Central memory CD8-positive, alpha-beta T cell (primary cell): ENCODE data around the gene ABCA2.
A peak's percentile ranks its signal among the peaks of the same experiment; 100 is the strongest.

Experiments
- ATAC-seq: fragments of 150-1000 bp; cut with Tn5 transposase; replicated peaks from 2 replicates; pipeline ENCODE4 v1.10.0; 2022; ENCODE audit warnings: mild to moderate bottlenecking, moderate FRiP score, moderate number of reproducible peaks; ENCODE audit not compliant: poor library complexity, severe bottlenecking; ENCODE audit errors: extremely low read depth
- DNase-seq, 2 donors: peaks; one replicate each; pipeline ENCODE4 v3.0.0; 2021; ENCODE audit warnings: low spot score in 2 of 2
- H3K27ac Mint-ChIP-seq: one replicate; pipeline ENCODE4 v1.8.0; 2022; ENCODE audit warnings: low read depth, mild to moderate bottlenecking, moderate library complexity, mixed read lengths
- H3K27me3 Mint-ChIP-seq: one replicate; pipeline ENCODE4 v1.8.0; 2022; ENCODE audit warnings: mixed read lengths
- H3K36me3 Mint-ChIP-seq: one replicate; pipeline ENCODE4 v1.8.0; 2022; ENCODE audit warnings: mild to moderate bottlenecking, moderate library complexity, mixed read lengths; ENCODE audit not compliant: insufficient read depth
- H3K4me1 Mint-ChIP-seq: one replicate; pipeline ENCODE4 v1.8.0; 2022; ENCODE audit warnings: mixed read lengths
- H3K4me3 Mint-ChIP-seq: one replicate; pipeline ENCODE4 v1.8.0; 2022; ENCODE audit warnings: mild to moderate bottlenecking, moderate library complexity, mixed read lengths
- H3K9me3 Mint-ChIP-seq: one replicate; pipeline ENCODE4 v1.8.0; 2022; ENCODE audit warnings: mixed read lengths

ABCA2 gene, protein sequence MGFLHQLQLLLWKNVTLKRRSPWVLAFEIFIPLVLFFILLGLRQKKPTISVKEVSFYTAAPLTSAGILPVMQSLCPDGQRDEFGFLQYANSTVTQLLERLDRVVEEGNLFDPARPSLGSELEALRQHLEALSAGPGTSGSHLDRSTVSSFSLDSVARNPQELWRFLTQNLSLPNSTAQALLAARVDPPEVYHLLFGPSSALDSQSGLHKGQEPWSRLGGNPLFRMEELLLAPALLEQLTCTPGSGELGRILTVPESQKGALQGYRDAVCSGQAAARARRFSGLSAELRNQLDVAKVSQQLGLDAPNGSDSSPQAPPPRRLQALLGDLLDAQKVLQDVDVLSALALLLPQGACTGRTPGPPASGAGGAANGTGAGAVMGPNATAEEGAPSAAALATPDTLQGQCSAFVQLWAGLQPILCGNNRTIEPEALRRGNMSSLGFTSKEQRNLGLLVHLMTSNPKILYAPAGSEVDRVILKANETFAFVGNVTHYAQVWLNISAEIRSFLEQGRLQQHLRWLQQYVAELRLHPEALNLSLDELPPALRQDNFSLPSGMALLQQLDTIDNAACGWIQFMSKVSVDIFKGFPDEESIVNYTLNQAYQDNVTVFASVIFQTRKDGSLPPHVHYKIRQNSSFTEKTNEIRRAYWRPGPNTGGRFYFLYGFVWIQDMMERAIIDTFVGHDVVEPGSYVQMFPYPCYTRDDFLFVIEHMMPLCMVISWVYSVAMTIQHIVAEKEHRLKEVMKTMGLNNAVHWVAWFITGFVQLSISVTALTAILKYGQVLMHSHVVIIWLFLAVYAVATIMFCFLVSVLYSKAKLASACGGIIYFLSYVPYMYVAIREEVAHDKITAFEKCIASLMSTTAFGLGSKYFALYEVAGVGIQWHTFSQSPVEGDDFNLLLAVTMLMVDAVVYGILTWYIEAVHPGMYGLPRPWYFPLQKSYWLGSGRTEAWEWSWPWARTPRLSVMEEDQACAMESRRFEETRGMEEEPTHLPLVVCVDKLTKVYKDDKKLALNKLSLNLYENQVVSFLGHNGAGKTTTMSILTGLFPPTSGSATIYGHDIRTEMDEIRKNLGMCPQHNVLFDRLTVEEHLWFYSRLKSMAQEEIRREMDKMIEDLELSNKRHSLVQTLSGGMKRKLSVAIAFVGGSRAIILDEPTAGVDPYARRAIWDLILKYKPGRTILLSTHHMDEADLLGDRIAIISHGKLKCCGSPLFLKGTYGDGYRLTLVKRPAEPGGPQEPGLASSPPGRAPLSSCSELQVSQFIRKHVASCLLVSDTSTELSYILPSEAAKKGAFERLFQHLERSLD (N-terminal part only)

DNA sequence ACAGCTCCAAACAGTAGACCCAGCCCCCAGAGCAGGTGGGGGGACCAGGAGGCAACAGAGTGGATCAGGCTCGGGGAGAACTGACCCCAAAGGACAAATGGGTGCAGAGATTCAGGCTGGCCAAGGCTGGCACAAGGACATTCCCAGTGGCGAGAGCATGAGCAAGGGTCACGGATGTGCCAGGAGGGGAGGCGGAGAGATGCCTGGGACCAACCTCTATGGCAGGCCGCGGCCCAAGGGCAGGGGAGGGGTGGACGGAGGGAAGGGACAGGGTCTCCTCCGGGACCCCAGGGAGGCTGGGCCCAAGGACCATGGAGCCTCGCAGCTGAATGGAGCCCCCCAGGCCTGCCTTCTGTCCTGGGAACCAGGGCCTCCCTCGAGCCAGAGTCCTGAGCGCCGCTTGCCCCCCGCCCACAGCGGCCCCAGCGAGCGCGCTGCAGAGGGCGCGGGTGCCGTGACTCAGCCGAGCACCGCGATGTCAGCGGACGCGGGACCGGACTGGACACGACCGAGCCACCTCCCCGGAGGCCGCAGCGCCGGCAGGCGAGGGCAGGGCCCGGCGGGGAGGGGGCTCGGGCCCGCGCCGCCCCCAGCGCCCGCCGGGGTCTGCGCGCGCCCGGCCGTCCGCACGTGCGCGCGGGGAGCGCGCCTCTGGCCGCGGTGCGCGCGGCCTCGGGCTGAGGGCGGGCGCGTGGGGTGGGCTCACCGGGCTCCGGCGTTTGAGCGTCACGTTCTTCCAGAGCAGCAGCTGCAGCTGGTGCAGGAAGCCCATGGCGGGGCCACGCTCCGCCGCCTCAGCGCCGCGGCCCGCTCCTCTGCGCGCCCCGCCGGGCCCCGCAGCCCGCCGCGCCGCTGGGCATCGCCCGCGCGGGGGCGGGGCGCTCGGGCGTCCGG, at the start of gene ABCA2:
TSS of gene ABCA2 (minus strand) at position 869 of the 894 bp plus-strand sequence. CDS start at position 772, 97 bp downstream.
- no peak for DNase-seq
- Mint-ChIP-seq H3K27ac (peak within 1 kb of the TSS; percentile 90), H3K9me3 (no peaks in the 10 kb centered on the region), H3K36me3 (peaks cover 16% of the 10 kb centered on the region), H3K4me3 (peak within 1 kb of the TSS; percentile 86), H3K27me3 (no peaks in the 10 kb centered on the region), H3K4me1 (peaks cover 41% of the 10 kb centered on the region)
- ATAC-seq = no peak

DNA sequence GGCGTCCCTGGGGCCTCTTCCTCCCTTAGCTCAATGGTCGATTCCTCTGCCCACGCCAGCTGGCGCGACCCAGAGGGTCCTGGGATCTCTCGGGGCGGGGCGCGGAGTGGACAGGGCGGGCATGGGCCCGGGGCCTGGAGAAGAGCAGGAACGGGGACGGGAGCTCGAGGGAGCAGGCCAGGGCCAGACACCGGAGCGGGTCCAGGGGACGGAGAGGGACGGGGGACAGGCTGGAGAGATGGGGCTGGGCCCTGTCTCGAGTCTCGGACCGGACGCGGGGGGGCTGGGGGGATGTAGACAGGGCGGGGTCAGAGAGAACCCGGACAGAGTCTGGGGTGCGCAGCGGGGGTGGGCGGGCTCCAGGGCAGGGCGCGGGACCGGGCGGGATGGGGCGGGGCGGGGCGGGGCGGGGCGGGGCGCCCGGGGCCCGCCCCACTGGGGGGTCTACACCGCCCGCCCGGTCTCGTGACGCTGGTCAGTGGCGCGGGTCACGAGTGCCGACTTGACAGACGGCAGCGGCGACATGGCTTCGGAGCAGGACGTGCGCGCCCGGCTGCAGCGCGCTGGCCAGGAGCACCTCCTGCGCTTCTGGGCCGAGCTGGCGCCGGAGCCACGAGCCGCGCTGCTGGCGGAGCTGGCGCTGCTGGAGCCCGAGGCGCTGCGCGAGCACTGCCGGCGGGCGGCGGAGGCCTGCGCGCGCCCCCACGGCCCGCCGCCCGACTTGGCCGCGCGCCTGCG, 49.1 kb upstream of the ABCA2 start, which contains the start of gene UAP1L1:
TSS of gene UAP1L1 (plus strand) at position 508 of the 738 bp plus-strand sequence. CDS start at position 524, 16 bp downstream.
- Mint-ChIP-seq H3K4me3 (peak within 1 kb of the TSS; percentile 71), H3K27me3 (no peaks in the 10 kb centered on the region), H3K9me3 (no peaks in the 10 kb centered on the region), H3K36me3 (peaks cover 8% of the 10 kb centered on the region), H3K27ac (no peak within 1 kb of the TSS), H3K4me1 (no peaks in the 10 kb centered on the region)
- ATAC-seq (peak; percentile 75), DNase-seq (no peak)

DNA sequence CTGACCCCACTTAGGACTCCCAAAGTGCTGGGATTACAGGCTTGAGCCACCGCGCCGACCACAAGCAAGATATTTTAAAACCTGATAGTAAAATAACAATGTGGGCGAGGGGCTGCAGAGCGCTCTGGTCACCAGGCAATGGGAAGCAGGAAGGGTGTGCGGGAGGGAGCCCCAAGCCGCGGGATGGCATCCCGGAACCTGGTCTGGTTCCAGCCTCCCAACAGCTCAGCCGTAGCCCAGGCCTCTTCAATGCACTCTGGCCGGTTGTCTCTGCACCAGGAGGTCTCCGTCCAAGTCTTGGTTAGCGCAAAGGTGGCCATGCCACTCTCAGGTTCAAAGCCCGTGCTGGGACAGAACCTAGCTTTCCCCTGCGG, 48.6 kb upstream of the ABCA2 start:
- Mint-ChIP-seq H3K27me3 (no peaks in the 10 kb centered on the region), H3K36me3 (peaks cover 8% of the 10 kb centered on the region), H3K4me1 (no peaks in the 10 kb centered on the region), H3K27ac (no peak overlapping the region), H3K4me3 (peak overlapping the region; percentile 58), H3K9me3 (no peaks in the 10 kb centered on the region)
- ATAC-seq (no peak), DNase-seq (no peak)

DNA sequence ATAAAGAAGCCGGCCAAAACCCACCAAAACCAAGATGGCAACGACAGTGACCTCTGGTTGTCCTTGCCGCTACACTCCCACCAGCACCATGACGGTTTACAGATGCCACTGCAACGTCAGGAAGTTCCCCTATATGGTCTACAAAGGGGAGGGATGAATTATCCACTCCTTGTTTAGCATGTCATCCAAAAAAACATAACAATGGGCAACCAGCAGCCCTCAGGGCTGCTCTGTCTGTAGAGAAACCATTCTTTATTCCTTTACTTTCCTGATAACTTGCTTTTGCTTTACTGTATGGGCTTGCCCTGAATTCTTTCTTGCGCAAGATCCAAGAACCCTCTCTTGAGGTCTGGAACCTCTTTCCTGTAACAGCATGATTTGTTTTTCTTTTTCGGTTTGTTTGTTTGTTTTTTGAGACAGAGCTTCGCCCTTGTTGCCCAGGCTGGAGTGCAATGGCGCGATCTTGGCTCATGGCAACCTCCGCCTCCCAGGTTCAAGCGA, 47.3 kb upstream of the ABCA2 start:
- DNase-seq (no peak), ATAC-seq (no peak)
- no peaks in the 10 kb centered on the region for H3K9me3 Mint-ChIP-seq
- H3K4me3 Mint-ChIP-seq = no peak overlapping the region
- H3K4me1 Mint-ChIP-seq = peaks cover 9% of the 10 kb centered on the region
- H3K27ac Mint-ChIP-seq = no peak overlapping the region
- H3K27me3 Mint-ChIP-seq = no peaks in the 10 kb centered on the region
- peaks cover 10% of the 10 kb centered on the region for H3K36me3 Mint-ChIP-seq

DNA sequence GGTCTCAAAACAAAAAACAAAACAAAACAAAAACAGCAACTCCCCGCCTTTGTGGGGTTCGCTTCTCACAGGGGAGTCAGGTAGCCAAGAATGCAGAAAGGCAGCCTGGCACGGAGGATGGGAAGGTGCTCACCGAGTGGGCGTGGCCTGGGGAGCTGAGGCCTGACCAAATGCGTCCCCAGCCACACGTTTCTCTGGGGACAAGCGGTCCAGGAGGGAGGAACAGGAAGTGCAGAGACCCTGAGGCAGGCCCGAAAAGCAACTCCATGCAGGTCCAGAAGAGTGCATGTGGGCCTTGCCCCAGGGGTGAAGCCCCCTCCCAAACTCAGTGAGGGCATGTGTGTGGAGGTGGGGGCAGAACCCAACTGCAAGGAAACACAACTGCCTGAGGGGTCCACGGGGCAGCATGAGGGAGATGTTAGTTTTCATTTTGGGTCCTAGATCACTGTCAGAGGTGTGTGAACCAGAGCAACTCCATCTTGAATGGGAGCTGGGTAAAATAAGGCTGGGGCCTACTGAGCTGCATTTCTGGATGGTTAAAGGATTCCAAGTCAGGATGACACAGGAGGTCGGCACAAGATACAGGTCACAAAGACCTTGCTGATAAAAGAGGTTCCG, 46.7 kb upstream of the ABCA2 start:
- Mint-ChIP-seq H3K4me1 (peaks cover 9% of the 10 kb centered on the region), H3K27me3 (no peaks in the 10 kb centered on the region), H3K9me3 (no peaks in the 10 kb centered on the region), H3K36me3 (peaks cover 10% of the 10 kb centered on the region), H3K4me3 (no peak overlapping the region), H3K27ac (no peak overlapping the region)
- DNase-seq (no peak), ATAC-seq (no peak)

DNA sequence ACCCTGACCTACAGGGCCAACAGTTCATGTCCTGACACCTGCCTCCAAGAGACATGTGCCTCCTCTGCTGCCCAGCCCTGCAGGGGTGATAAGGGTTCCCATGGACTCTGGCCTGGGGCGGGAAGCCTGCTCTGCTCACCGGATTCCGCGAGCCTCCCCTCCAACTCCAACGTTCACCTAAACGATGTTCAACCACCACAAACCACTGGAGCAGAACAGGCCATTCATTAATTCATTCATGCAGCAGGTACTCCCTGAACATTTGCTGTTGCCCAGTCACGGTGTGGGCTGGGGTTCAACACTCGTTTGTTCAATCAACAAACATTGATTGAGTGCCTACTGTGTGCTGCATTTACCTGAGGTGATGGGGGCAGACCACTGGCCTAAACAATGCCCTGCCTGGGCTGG, 46.0 kb upstream of the ABCA2 start:
- Mint-ChIP-seq H3K9me3 (no peaks in the 10 kb centered on the region), H3K4me1 (peaks cover 9% of the 10 kb centered on the region), H3K36me3 (peaks cover 7% of the 10 kb centered on the region), H3K27me3 (no peaks in the 10 kb centered on the region), H3K4me3 (no peak overlapping the region), H3K27ac (no peak overlapping the region)
- no peak for ATAC-seq
- DNase-seq = no peak

DNA sequence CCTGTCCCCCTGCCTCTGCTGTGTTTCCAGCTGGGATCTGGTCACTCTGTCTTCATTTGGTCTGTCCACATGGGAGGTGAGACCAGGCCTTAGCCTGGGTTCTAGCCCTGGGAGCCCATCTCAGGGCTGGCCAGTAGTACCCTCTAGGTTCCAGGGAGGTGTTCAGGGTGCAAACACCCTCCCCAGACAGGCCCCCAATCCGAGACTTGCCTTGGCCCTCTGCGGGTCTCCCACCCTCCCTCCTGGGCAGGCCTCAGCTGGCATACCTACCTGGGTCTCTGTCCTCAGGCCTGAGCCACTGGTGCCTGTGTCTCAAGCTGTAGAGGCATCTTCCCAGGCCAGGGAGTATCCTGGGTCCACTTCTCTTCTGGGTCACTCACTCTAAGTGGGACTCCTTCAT, 43.2 kb upstream of the ABCA2 start:
- Mint-ChIP-seq H3K27me3 (no peaks in the 10 kb centered on the region), H3K9me3 (no peaks in the 10 kb centered on the region), H3K4me1 (peaks cover 15% of the 10 kb centered on the region), H3K27ac (no peak overlapping the region), H3K36me3 (peaks cover 5% of the 10 kb centered on the region), H3K4me3 (peak overlapping the region; percentile 82)
- DNase-seq = no peak
- no peak for ATAC-seq

DNA sequence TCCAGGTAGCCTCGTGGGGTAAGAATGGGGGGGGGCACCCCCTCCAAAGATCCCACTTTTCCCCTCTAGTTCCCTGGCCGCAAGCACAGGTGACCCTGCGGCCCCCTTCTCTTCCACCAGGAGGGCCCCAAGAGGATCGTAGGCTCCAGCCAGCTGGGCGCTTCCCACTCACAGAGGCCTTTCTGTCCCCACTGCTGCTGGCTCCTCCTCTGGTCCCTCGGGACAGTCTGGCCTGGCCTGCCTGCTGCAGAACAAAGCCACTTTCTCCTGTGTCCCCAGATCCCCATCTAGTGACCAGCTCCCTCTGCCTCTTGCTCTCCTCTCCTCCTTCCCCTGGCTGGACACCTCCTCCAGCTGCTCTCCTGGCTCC, 42.9 kb upstream of the ABCA2 start:
- Mint-ChIP-seq H3K4me3 (peak overlapping the region; percentile 82), H3K27ac (no peak overlapping the region), H3K27me3 (no peaks in the 10 kb centered on the region), H3K9me3 (no peaks in the 10 kb centered on the region), H3K36me3 (peaks cover 5% of the 10 kb centered on the region), H3K4me1 (peaks cover 15% of the 10 kb centered on the region)
- ATAC-seq (no peak), DNase-seq (no peak)

DNA sequence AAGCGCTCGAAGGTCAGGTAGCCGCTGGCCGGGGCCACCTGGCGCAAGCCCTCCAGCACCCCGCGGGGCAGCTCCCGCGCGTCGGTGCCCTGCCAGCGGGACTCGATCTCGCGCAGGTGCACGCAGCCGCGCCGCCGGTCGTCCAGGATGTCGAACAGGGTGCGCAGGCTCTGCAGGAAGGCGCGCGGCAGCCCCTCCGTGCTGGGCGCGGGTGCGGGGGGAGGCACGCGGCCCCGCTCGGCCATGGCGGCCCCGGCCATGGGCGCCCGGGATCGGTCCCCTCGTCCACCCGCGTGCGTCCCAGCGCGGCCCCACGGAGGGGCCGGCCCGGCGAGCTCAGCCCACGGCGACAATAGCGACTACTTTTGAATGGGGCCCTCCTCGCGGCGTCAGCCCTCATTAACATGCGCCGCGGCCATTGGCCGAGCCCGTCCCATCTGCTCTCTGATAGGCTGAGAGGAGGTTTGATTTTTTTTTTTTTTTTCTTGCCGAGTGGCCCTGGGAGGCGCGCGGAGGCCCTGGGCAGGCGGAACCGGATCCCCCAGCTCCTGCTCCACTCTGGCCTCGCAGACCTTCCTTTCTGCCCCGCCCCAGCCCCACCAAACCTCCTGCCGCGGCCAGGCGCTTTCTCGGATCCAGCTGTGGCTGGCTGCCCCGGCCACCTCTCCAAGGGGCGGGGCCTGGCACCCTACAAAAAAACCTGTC, 42.3 kb upstream of the ABCA2 start, which contains the start of gene SAPCD2:
TSS of gene SAPCD2 (minus strand) at position 357 of the 705 bp plus-strand sequence. CDS start at position 260, 97 bp downstream.
- Mint-ChIP-seq H3K36me3 (peaks cover 5% of the 10 kb centered on the region), H3K27ac (no peak within 1 kb of the TSS), H3K27me3 (no peaks in the 10 kb centered on the region), H3K4me3 (peak within 1 kb of the TSS; percentile 82), H3K9me3 (no peaks in the 10 kb centered on the region), H3K4me1 (peaks cover 15% of the 10 kb centered on the region)
- ATAC-seq (peak; percentile 93), DNase-seq (peak; percentile 67 to 72)

DNA sequence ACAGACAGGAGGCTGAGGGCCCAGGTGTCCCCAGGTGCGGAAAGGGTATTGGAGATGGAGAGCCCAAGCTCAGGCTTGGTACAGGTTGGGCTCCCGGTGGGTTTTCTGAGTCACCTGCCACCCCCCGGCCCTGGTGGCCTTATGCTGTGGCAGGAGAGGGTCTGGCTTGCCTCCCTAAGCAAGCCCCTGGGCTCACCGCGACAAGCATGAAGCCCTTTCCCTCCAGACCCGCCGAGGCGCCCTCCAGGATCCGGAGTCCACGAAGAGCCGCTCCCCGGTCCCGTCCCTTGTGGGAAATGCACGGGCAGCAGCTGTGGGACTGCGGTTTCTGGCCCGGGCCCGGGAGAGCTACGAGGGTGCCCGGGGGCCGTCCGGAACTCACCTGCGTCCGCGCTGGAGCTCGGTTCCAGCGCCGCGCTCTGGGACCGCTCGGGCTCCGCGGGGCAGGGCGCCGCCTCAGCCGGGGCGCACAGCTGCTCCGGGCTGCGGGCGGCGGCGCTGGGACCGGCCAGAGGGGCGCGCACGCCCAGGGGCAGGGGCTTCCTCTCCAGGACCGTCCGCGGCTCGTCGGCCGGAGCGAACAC, 41.6 kb upstream of the ABCA2 start:
- peaks cover 5% of the 10 kb centered on the region for H3K36me3 Mint-ChIP-seq
- H3K27ac Mint-ChIP-seq = no peak overlapping the region
- peaks cover 15% of the 10 kb centered on the region for H3K4me1 Mint-ChIP-seq
- no peaks in the 10 kb centered on the region for H3K9me3 Mint-ChIP-seq
- DNase-seq (no peak), ATAC-seq (no peak)
- H3K27me3 Mint-ChIP-seq = no peaks in the 10 kb centered on the region
- peak overlapping the region; percentile 58 for H3K4me3 Mint-ChIP-seq
